Measurements from ENCODE around the gene CLMN. TPM values are rescaled to one million over a fixed set of nuclear protein-coding genes. Genes with fewer than 3 reads are reported as not detected.

The CLMN gene
- total and polyA plus RNA-seq, 2 donors: 0.71 to 1.9 TPM

DNA sequence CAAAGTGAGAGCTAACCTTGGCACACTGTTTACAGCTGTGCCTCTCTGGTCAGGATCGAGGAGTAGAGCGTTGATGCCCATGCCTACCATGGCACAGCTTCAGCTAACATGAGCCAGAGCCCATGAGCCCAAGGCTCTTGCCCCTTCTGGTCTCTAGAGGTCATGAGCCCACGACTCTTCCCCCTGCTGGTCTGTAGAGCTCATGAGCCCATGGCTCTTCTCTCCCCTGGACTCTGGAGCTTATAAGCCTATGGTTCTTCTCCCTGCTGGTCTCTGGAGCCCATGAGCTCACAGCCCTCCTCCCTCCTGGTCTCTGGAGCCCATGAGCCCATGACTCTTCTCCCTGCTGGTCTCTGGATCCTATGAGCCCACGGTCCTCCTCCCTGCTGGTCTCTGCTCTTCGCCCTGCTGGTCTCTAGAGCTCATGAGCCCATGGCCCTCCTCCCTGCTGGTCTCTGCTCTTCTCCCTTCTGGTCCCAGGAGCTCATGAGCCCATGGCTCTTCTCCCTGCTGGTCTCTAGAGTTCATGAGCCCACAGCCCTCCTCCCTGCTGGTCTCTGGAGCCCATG, 16.6 kb upstream of the CLMN start:
- no peak for DNase-seq (ENCODE audit: low read depth in 6 of 9, low spot score in 9 of 9)
- 96% methylated on average over 5 of the region's 5 CpGs for WGBS
- no peaks in the 10 kb centered on the region for H3K4me1 ChIP-seq (ENCODE audit: control insufficient read depth in 2 of 2, insufficient read depth in 2 of 2, low read length in 2 of 2)
- H3K27me3 ChIP-seq (ENCODE audit: control insufficient read depth in 2 of 2, insufficient read depth in 1 of 2, low read length in 1 of 2): peaks cover 0 to 11% of the 10 kb centered on the region in 2 donors
- H3K27ac ChIP-seq (ENCODE audit: low read depth in 1 of 2, low read length in 1 of 2): no peak overlapping the region
- H3K4me3 ChIP-seq (ENCODE audit: low read length in 2 of 2): no peak overlapping the region
- no peaks in the 10 kb centered on the region for H3K9me3 ChIP-seq (ENCODE audit: control insufficient read depth in 2 of 2, insufficient read depth in 1 of 2, low read length in 1 of 2)
- no peaks in the 10 kb centered on the region for H3K36me3 ChIP-seq (ENCODE audit: control insufficient read depth in 2 of 2, insufficient read depth in 2 of 2, low read length in 1 of 2)

DNA sequence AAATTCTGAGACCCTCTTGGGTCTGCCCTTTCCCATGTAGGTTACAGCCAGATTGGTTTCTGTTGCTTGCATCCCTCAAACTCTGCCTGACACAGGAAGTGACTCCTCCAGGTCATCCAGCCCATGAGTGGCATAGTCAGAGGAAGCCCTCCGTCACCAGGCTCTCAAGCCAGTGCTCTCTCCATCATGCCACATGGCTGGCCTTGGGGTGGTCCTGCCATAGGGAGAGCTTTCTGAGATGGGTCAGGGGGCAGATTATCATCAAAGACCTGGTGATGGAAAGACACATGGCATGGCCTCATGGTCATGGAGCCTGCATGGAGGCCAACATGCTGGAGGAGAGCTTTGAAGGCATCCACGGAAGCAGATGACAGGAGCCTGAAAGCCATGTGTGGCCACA, 15.4 kb upstream of the CLMN start:
- no peaks in the 10 kb centered on the region for H3K9me3 ChIP-seq (ENCODE audit: control insufficient read depth in 2 of 2, insufficient read depth in 1 of 2, low read length in 1 of 2)
- 98% methylated on average over 2 of the region's 2 CpGs for WGBS
- no peaks in the 10 kb centered on the region for H3K4me1 ChIP-seq (ENCODE audit: control insufficient read depth in 2 of 2, insufficient read depth in 2 of 2, low read length in 2 of 2)
- H3K27ac ChIP-seq (ENCODE audit: low read depth in 1 of 2, low read length in 1 of 2): no peak overlapping the region
- no peak for DNase-seq (ENCODE audit: low read depth in 6 of 9, low spot score in 9 of 9)
- peaks cover 0 to 9% of the 10 kb centered on the region in 2 donors for H3K27me3 ChIP-seq (ENCODE audit: control insufficient read depth in 2 of 2, insufficient read depth in 1 of 2, low read length in 1 of 2)
- no peak overlapping the region for H3K4me3 ChIP-seq (ENCODE audit: low read length in 2 of 2)
- no peaks in the 10 kb centered on the region for H3K36me3 ChIP-seq (ENCODE audit: control insufficient read depth in 2 of 2, insufficient read depth in 2 of 2, low read length in 1 of 2)

DNA sequence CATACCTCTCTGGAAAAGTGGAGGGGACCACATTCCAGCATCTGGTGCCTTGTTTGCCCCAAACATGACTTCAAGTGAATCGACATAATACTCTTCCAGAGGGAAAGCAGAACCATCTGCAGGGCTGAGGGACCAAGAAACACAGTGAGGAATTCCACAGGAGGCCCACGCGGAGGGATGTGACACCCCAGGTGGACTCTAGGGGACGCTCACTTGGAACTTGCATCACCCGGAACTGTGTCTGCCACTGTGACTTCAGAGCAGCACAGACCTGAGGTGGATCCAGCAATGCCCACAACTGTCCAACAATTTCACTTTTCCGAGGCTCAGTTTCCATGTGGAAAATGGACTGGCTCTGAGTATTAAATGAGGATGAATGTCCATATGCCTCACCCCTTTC, 14.3 kb upstream of the CLMN start:
- no peak overlapping the region for H3K27ac ChIP-seq (ENCODE audit: low read depth in 1 of 2, low read length in 1 of 2)
- peaks cover 0 to 4% of the 10 kb centered on the region in 2 donors for H3K27me3 ChIP-seq (ENCODE audit: control insufficient read depth in 2 of 2, insufficient read depth in 1 of 2, low read length in 1 of 2)
- H3K9me3 ChIP-seq (ENCODE audit: control insufficient read depth in 2 of 2, insufficient read depth in 1 of 2, low read length in 1 of 2): no peaks in the 10 kb centered on the region
- no peak overlapping the region for H3K4me3 ChIP-seq (ENCODE audit: low read length in 2 of 2)
- WGBS: 88% methylated on average over 6 of the region's 6 CpGs
- no peaks in the 10 kb centered on the region for H3K36me3 ChIP-seq (ENCODE audit: control insufficient read depth in 2 of 2, insufficient read depth in 2 of 2, low read length in 1 of 2)
- no peaks in the 10 kb centered on the region for H3K4me1 ChIP-seq (ENCODE audit: control insufficient read depth in 2 of 2, insufficient read depth in 2 of 2, low read length in 2 of 2)
- DNase-seq (ENCODE audit: low read depth in 6 of 9, low spot score in 9 of 9): no peak

DNA sequence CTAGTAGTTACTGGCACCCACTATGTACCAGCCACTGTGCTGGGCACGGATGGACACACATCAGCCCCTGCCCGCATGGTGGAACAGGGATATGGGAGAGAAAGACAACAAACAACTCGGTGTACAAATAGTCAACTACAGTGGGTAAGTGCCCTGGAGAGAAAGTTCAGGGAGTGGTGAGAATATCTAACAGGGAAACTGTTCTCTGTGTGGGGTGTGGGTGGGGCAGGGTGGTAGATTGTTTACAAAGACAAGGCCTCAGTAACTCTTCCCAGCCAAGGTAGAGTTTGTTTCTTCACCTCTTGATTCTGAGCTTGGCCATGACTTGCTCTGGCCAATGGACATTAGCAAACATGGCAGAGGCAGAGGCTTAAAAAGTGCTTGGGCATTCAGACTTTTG, 12.9 kb upstream of the CLMN start:
- Histone ChIP-seq H3K27me3 (ENCODE audit: control insufficient read depth in 2 of 2, insufficient read depth in 1 of 2, low read length in 1 of 2) (peaks cover 0 to 4% of the 10 kb centered on the region in 2 donors), H3K36me3 (ENCODE audit: control insufficient read depth in 2 of 2, insufficient read depth in 2 of 2, low read length in 1 of 2) (no peaks in the 10 kb centered on the region), H3K9me3 (ENCODE audit: control insufficient read depth in 2 of 2, insufficient read depth in 1 of 2, low read length in 1 of 2) (no peaks in the 10 kb centered on the region), H3K4me3 (ENCODE audit: low read length in 2 of 2) (no peak overlapping the region), H3K27ac (ENCODE audit: low read depth in 1 of 2, low read length in 1 of 2) (no peak overlapping the region), H3K4me1 (ENCODE audit: control insufficient read depth in 2 of 2, insufficient read depth in 2 of 2, low read length in 2 of 2) (no peaks in the 10 kb centered on the region)
- WGBS: 96% methylated on average over 3 of the region's 3 CpGs
- no peak for DNase-seq (ENCODE audit: low read depth in 6 of 9, low spot score in 9 of 9)

DNA sequence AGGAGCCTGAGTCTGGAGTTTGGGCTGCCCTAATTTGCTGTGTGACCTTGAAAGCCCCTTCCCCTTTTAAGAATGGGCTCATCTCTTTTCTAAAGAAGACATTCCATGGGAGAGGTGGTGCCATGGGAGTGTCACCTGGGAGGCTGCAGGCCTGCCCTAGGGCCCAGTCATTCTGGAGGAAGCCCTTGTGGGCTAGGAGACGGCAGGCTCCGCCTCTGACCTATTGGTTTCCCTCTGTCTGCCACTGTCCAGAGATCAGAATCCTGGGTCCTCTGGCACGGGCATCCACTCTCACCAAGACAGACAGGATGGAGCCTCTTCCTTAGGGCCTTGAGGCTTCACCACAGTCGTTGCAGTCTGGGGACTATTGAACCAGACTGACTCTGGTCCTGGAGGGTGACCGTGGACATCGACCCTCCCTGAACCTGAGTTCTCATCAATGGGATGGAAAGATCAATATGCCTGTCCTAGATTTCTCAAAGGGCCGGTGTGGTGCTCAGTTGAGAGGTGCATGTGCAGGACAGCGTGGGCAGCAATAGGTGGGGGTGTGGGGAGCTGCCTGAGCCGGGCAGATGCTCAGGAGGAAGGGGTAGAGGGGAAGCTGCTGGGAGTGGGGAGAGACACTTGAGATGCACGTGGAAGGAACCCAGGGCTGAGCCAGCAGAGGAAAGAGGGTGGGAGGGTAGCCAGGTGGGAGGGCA, 12.2 kb upstream of the CLMN start:
- no peak overlapping the region for H3K27ac ChIP-seq (ENCODE audit: low read depth in 1 of 2, low read length in 1 of 2)

DNA sequence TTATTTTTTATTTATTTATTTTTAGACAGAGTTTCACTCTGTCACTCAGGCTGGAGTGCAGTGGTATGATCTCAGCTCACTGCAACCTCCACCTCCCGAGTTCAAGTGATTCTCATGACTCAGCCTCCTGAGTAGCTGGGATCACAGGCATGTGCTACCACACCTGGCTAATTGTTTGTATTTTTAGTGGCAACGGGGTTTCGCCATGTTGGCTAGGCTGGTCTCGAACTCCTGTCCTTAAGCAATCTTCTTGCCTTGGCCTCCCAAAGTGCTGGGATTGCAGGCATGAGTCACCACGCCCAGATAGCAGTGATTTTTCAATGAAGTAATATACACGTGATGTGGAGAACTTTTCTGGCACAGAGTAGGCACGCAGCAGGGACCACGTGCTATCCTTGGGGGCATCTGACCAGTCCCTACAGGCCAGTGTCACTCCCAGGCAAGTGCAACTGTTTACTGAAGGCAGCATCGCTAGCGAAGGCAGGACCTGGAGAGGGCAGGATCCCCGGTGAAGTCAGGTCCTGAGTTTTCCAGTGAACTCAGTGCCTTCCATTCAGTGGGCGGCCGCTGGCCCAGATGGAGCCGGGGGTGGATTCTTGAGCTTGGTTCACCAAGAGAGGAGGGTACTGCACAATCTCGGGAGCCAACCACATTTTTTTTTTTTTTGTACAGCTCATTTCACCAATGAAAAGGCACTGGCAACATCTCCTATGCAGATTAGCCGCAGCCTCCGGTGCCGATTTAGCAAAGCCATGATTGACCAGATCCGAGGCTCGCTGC, 11.1 kb upstream of the CLMN start:
- no peaks in the 10 kb centered on the region for H3K36me3 ChIP-seq (ENCODE audit: control insufficient read depth in 2 of 2, insufficient read depth in 2 of 2, low read length in 1 of 2)
- DNase-seq (ENCODE audit: low read depth in 6 of 9, low spot score in 9 of 9): no peak
- H3K9me3 ChIP-seq (ENCODE audit: control insufficient read depth in 2 of 2, insufficient read depth in 1 of 2, low read length in 1 of 2): no peaks in the 10 kb centered on the region
- H3K27me3 ChIP-seq (ENCODE audit: control insufficient read depth in 2 of 2, insufficient read depth in 1 of 2, low read length in 1 of 2): peaks cover 0 to 2% of the 10 kb centered on the region in 2 donors
- WGBS: 94% methylated on average over 20 of the region's 20 CpGs
- no peak overlapping the region for H3K4me3 ChIP-seq (ENCODE audit: low read length in 2 of 2)
- H3K27ac ChIP-seq (ENCODE audit: low read depth in 1 of 2, low read length in 1 of 2): no peak overlapping the region
- no peaks in the 10 kb centered on the region for H3K4me1 ChIP-seq (ENCODE audit: control insufficient read depth in 2 of 2, insufficient read depth in 2 of 2, low read length in 2 of 2)

More for the DNA sequence above, 12.2 kb upstream of the CLMN start:
- no peak overlapping the region for H3K4me3 ChIP-seq (ENCODE audit: low read length in 2 of 2)
- H3K9me3 ChIP-seq (ENCODE audit: control insufficient read depth in 2 of 2, insufficient read depth in 1 of 2, low read length in 1 of 2): no peaks in the 10 kb centered on the region
- no peaks in the 10 kb centered on the region for H3K36me3 ChIP-seq (ENCODE audit: control insufficient read depth in 2 of 2, insufficient read depth in 2 of 2, low read length in 1 of 2)
- H3K27me3 ChIP-seq (ENCODE audit: control insufficient read depth in 2 of 2, insufficient read depth in 1 of 2, low read length in 1 of 2): peaks cover 0 to 2% of the 10 kb centered on the region in 2 donors
- 84% methylated on average over 10 of the region's 10 CpGs for WGBS
- no peak for DNase-seq (ENCODE audit: low read depth in 6 of 9, low spot score in 9 of 9)
- no peaks in the 10 kb centered on the region for H3K4me1 ChIP-seq (ENCODE audit: control insufficient read depth in 2 of 2, insufficient read depth in 2 of 2, low read length in 2 of 2)

DNA sequence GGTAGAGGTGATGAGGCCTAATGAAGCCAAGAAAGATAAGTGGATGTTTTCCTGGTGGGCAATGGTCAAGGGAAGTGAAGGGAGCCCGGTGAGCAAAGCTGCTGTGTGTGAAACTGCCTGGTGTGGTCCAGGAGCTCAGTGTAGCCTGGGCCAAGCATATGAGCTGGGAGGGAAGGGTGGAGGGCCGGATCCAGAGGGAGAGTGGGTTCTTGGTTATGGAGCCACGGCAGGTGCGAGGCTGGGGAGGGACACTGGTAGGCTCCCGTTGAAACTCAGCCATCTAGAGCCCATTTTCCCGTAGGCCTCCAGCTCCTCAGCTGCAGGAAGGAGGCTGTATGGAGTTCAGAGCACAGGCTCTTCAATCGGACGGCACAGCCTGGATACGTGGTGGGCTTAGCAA, 10.2 kb upstream of the CLMN start:
- WGBS: 95% methylated on average over 9 of the region's 9 CpGs
- no peak overlapping the region for H3K4me3 ChIP-seq (ENCODE audit: low read length in 2 of 2)
- DNase-seq (ENCODE audit: low read depth in 6 of 9, low spot score in 9 of 9): no peak
- peaks cover 0 to 2% of the 10 kb centered on the region in 2 donors for H3K27me3 ChIP-seq (ENCODE audit: control insufficient read depth in 2 of 2, insufficient read depth in 1 of 2, low read length in 1 of 2)
- H3K4me1 ChIP-seq (ENCODE audit: control insufficient read depth in 2 of 2, insufficient read depth in 2 of 2, low read length in 2 of 2): no peaks in the 10 kb centered on the region
- no peak overlapping the region for H3K27ac ChIP-seq (ENCODE audit: low read depth in 1 of 2, low read length in 1 of 2)
- H3K9me3 ChIP-seq (ENCODE audit: control insufficient read depth in 2 of 2, insufficient read depth in 1 of 2, low read length in 1 of 2): no peaks in the 10 kb centered on the region
- H3K36me3 ChIP-seq (ENCODE audit: control insufficient read depth in 2 of 2, insufficient read depth in 2 of 2, low read length in 1 of 2): no peaks in the 10 kb centered on the region

DNA sequence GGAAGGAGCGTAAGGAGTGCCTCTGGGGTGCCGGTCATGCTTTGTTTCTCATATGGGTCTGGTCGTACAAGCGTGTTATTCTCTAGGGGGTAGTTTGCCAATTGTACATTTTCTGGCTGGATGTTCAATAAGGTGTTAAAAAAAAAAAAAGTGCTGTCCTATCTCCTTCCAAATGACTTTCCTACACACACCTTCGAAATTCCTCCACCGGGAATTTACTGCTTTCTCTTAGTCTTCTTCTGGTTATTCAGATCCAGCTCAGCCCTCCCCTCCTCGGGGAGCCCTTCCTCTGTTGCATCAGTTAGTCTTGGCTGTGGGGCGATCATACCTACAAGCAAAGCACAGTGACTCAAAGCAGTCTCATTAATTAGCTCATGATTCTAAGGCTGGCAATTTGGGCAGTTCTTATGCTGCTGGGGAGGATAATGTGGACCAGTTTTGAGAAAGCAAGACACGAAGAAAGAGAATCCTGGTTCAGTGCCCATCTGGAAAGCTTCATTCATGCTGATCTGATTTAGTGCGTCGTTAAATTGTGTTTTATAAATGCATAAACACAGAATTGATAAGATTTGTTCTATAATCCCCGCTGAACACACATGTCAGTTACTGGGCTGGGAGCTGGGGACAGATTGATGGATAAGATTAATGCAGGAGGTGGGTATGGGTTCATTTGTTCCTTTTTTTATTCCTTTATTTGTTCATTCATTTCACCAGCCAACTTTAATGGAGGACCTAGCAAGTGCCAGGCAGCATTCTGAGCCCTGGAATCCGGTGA, 9.2 kb upstream of the CLMN start:
- H3K27ac ChIP-seq (ENCODE audit: low read depth in 1 of 2, low read length in 1 of 2): no peak overlapping the region
- H3K4me3 ChIP-seq (ENCODE audit: low read length in 2 of 2): no peak overlapping the region
- DNase-seq (ENCODE audit: low read depth in 6 of 9, low spot score in 9 of 9): no peak
- no peaks in the 10 kb centered on the region for H3K4me1 ChIP-seq (ENCODE audit: control insufficient read depth in 2 of 2, insufficient read depth in 2 of 2, low read length in 2 of 2)
- H3K27me3 ChIP-seq (ENCODE audit: control insufficient read depth in 2 of 2, insufficient read depth in 1 of 2, low read length in 1 of 2): peaks cover 0 to 4% of the 10 kb centered on the region in 2 donors
- H3K36me3 ChIP-seq (ENCODE audit: control insufficient read depth in 2 of 2, insufficient read depth in 2 of 2, low read length in 1 of 2): no peaks in the 10 kb centered on the region
- H3K9me3 ChIP-seq (ENCODE audit: control insufficient read depth in 2 of 2, insufficient read depth in 1 of 2, low read length in 1 of 2): no peaks in the 10 kb centered on the region
- WGBS: 91% methylated on average over 13 of the region's 13 CpGs
